Panc1 (cell line): Measurements from ENCODE around the gene CDH8. TPM values are rescaled to one million over a fixed set of nuclear protein-coding genes. Genes with fewer than 3 reads are reported as not detected.
A peak's percentile ranks its signal among the peaks of the same experiment; 100 is the strongest.

Source experiments
- ATAC-seq: fragments of 200-7000 bp; cut with Tn5 transposase; 2 replicates; pipeline ENCODE4 v1.9.1; 2020; ENCODE audit warnings: mild to moderate bottlenecking, moderate library complexity
- BruUV-seq: library from RNA; stranded (reverse); fragments of 400-500 nt; replicated peaks from 2 replicates; lab custom pipeline; 2021; lab: Mats Ljungman, UMichigan
- CTCF ChIA-PET: fragments of 300-600 bp; sonication (Branson Sonifier 250); formaldehyde crosslinking; loops from one replicate; lab custom pipeline; 2022; ENCODE audit warnings: antibody characterized with exemption; lab: Charles Lee
- POLR2A ChIA-PET: fragments of 300-600 bp; sonication (Branson Sonifier 250); formaldehyde crosslinking; loops from one replicate; lab custom pipeline; 2022; ENCODE audit warnings: antibody characterized with exemption; lab: Charles Lee
- DNase-seq: peaks from one replicate; pipeline ENCODE4 v3.0.0-alpha.2; 2010; ENCODE audit warnings: low read depth, low spot score
- H3K27ac ChIP-seq: 2 replicates; pipeline ENCODE4 v1.5.1; 2011; ENCODE audit warnings: mild to moderate bottlenecking, low read length, inconsistent platforms
- H3K27me3 ChIP-seq: fragments of 200-500 bp; sonication (Bioruptor generic); 2 replicates; pipeline ENCODE4 v1.6.0; 2014; ENCODE audit warnings: low read length, inconsistent platforms; ENCODE audit not compliant: control insufficient read depth, insufficient read depth
- H3K36me3 ChIP-seq: fragments of 200-500 bp; sonication (Bioruptor generic); 2 replicates; pipeline ENCODE4 v1.5.1; 2014; ENCODE audit warnings: inconsistent platforms, mild to moderate bottlenecking, low read length, moderate library complexity; ENCODE audit not compliant: control insufficient read depth, insufficient read depth
- H3K4me1 ChIP-seq: 2 replicates; pipeline ENCODE4 v1.5.1; 2011; ENCODE audit warnings: inconsistent platforms, mild to moderate bottlenecking, low read length, moderate library complexity; ENCODE audit not compliant: control insufficient read depth, insufficient read depth
- H3K4me3 ChIP-seq, 2 experiments: 2 replicates each; pipeline ENCODE4 v1.5.1; 2011 to 2012; ENCODE audit warnings: low read depth in 2 of 2, low read length in 2 of 2, mild to moderate bottlenecking in 2 of 2, inconsistent platforms in 1 of 2, moderate library complexity in 1 of 2
- H3K9me3 ChIP-seq: fragments of 200-500 bp; sonication (Bioruptor generic); 2 replicates; pipeline ENCODE4 v1.5.1; 2014; ENCODE audit warnings: low read depth, mild to moderate bottlenecking, inconsistent platforms, low read length, moderate library complexity; ENCODE audit not compliant: control insufficient read depth, insufficient read depth
- POLR2AphosphoS5 ChIP-seq: IDR thresholded peaks from 2 replicates; pipeline ENCODE4 v1.6.1; 2012; ENCODE audit warnings: mild to moderate bottlenecking, low read depth, low read length, moderate library complexity
- REST ChIP-seq, 2 experiments: IDR thresholded peaks; 2 replicates each; pipeline ENCODE4 v1.6.1; 2011 to 2012; ENCODE audit warnings: low read depth in 2 of 2, control low read depth in 1 of 2, low read length in 1 of 2, mild to moderate bottlenecking in 1 of 2, moderate library complexity in 1 of 2; ENCODE audit not compliant: insufficient read depth in 1 of 2
- SIN3A ChIP-seq: IDR thresholded peaks from 2 replicates; pipeline ENCODE4 v1.6.1; 2012; ENCODE audit warnings: low read depth, mild to moderate bottlenecking, low read length, moderate library complexity, borderline replicate concordance; ENCODE audit not compliant: insufficient read depth
- TCF7L2 ChIP-seq: IDR thresholded peaks from 2 replicates; pipeline ENCODE4 v1.6.1; 2011; ENCODE audit warnings: mild to moderate bottlenecking, low read depth, low read length, inconsistent platforms
- in situ Hi-C: cut with HindIII; loops from 2 replicates; pipeline ENCODE4 v1.10.0; 2016; ENCODE audit warnings: low sequenced_read_pairs, low pct_unique_long_range_greater_than_20kb
- intact Hi-C: fragments of 100-400 bp; cut with micrococcal nuclease; formaldehyde crosslinking; loops from one replicate; pipeline ENCODE4 v1.10.0; 2022; ENCODE audit not compliant: unreplicated experiment
- total RNA-seq: library from RNA; stranded (reverse); gene quantifications from one replicate; pipeline ENCODE4 v1.2.1, GENCODE V29; 2021; ENCODE audit not compliant: unreplicated experiment
- TF ChIP-seq, protein P1 (sequence below): fragments of 450-650 bp; IDR thresholded peaks from 2 replicates; pipeline ENCODE4 v1.5.1; 2017; ENCODE audit warnings: mild to moderate bottlenecking

CDH8 gene
- total RNA-seq, 1 experiment from 2014 or later, result 0.21 TPM

- ATAC-seq (no peak), DNase-seq (no peak)
- in situ Hi-C loops (no loop called here), intact Hi-C loops (no loop called here)
- BruUV-seq, result no TSS peak
- H3K9me3 ChIP-seq, result no peaks in the 10 kb centered on the region
- no peak overlapping the region for H3K27ac ChIP-seq
- no peaks in the 10 kb centered on the region for H3K4me1 ChIP-seq
- ChIA-PET POLR2A (no interaction called here), CTCF (no interaction called here)
- no peak overlapping the region for H3K4me3 ChIP-seq
- H3K27me3 ChIP-seq, result no peaks in the 10 kb centered on the region; the same call in 1 of the 2 replicates
- no peak for TF ChIP-seq POLR2AphosphoS5
- TF ChIP-seq SIN3A, result no peak
- no peak for TF ChIP-seq TCF7L2
- TF ChIP-seq, protein P1, sequence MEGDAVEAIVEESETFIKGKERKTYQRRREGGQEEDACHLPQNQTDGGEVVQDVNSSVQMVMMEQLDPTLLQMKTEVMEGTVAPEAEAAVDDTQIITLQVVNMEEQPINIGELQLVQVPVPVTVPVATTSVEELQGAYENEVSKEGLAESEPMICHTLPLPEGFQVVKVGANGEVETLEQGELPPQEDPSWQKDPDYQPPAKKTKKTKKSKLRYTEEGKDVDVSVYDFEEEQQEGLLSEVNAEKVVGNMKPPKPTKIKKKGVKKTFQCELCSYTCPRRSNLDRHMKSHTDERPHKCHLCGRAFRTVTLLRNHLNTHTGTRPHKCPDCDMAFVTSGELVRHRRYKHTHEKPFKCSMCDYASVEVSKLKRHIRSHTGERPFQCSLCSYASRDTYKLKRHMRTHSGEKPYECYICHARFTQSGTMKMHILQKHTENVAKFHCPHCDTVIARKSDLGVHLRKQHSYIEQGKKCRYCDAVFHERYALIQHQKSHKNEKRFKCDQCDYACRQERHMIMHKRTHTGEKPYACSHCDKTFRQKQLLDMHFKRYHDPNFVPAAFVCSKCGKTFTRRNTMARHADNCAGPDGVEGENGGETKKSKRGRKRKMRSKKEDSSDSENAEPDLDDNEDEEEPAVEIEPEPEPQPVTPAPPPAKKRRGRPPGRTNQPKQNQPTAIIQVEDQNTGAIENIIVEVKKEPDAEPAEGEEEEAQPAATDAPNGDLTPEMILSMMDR, result no peak
- TF ChIP-seq REST (IDR thresholded peaks at IDR 0.05; ENCODE audit: insufficient read depth in 1 of 2, low read depth in 2 of 2, low read length in 1 of 2), result no peak
- no peaks in the 10 kb centered on the region for H3K36me3 ChIP-seq
These were observed 87.8 kb downstream of the CDH8 start for GRCh38 chr16:61948414-61948813.

DNA sequence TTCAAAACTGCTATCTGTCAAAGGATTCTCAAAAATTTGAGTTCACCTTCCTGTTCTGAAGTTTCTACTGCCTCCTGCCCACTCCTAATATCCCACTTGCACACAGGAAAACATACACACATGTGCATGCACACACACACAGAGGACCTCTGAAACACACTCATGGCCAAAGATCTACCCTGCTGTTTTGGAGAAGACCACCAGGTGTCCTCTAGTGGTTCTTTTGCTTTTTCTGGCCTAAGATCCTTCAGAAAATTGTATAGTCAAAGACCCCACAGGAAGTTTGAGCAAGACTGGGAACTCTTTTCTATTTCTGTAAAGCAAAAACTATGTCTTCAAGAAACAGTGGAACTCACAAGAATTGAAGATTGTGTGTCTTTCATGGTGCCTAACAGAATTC, 90.2 kb downstream of the CDH8 start:
- in situ Hi-C loops (no loop called here), intact Hi-C loops (no loop called here)
- ATAC-seq, result no peak
- Histone ChIP-seq H3K27me3 (no peaks in the 10 kb centered on the region; the same call in 1 of the 2 replicates), H3K4me3 (no peak overlapping the region), H3K36me3 (no peaks in the 10 kb centered on the region), H3K9me3 (no peaks in the 10 kb centered on the region), H3K4me1 (no peaks in the 10 kb centered on the region), H3K27ac (no peak overlapping the region)
- ChIA-PET POLR2A (no interaction called here), CTCF (no interaction called here)
- no TSS peak for BruUV-seq
- TF ChIP-seq POLR2AphosphoS5 (no peak), REST (IDR thresholded peaks at IDR 0.05; ENCODE audit: insufficient read depth in 1 of 2, low read depth in 2 of 2, low read length in 1 of 2) (no peak), TCF7L2 (no peak), SIN3A (no peak)
- TF ChIP-seq, protein P1, result 0 out of 2 replicates have a peak, but pooled peaks have one; percentile 4
- no peak for DNase-seq
